GM18868 (cell line): ENCODE data around the gene IL13RA1.
A peak's percentile ranks its signal among the peaks of the same experiment; 100 is the strongest.
"Not testable (repeated sequence)": the region's sequence is repeated elsewhere in the genome, so short reads cannot be mapped to it uniquely, and the experiment has no call there.

ENCODE experiments used
- ATAC-seq: cut with Tn5 transposase; IDR thresholded peaks from one replicate; pipeline ENCODE4 v1.9.1; 2021; ENCODE audit warnings: mild to moderate bottlenecking, moderate library complexity; ENCODE audit not compliant: unreplicated experiment

The IL13RA1 gene

GRCh38 chrX:118772051-118772450 lies 44.6 kb downstream of the IL13RA1 start:
- ATAC-seq, result no peak

GRCh38 chrX:118773782-118774181 lies 46.4 kb downstream of the IL13RA1 start:
- no peak for ATAC-seq

- no peak for ATAC-seq
These were observed 52.2 kb downstream of the IL13RA1 start for GRCh38 chrX:118779581-118779980.

- ATAC-seq, result no peak
These were observed 53.1 kb downstream of the IL13RA1 start for GRCh38 chrX:118780509-118780908.

- no peak for ATAC-seq
These were observed 53.5 kb downstream of the IL13RA1 start for GRCh38 chrX:118780911-118781310.

- ATAC-seq, result no peak
These were observed 68.3 kb downstream of the IL13RA1 start for GRCh38 chrX:118795528-118796280.

- no peak for ATAC-seq
These were observed 75.5 kb downstream of the IL13RA1 start for GRCh38 chrX:118802857-118803256.

- peak; percentile 49 for ATAC-seq
These were observed 80.0 kb downstream of the IL13RA1 start for GRCh38 chrX:118807151-118808017.

- not testable (repeated sequence) for ATAC-seq
These were observed 89.9 kb downstream of the IL13RA1 start for GRCh38 chrX:118817257-118817656.

- peak; percentile 89 for ATAC-seq
These were observed 96.1 kb downstream of the IL13RA1 start, which contains the start of gene ZCCHC12 for GRCh38 chrX:118823263-118824172. TSS of gene ZCCHC12 (plus strand) at chrX:118823824. CDS start at chrX:118825245, 1,421 bp downstream.

- ATAC-seq, result no peak
These were observed 96.8 kb downstream of the IL13RA1 start for GRCh38 chrX:118824173-118824730.

GRCh38 chrX:118825227-118825626 lies 97.8 kb downstream of the IL13RA1 start:
- ATAC-seq, result no peak

- ATAC-seq, result peak; percentile 79
These were observed 112.0 kb downstream of the IL13RA1 start for GRCh38 chrX:118839334-118839958.
